Ovary (tissue), 3 donors: Measurements from ENCODE around the gene CNRIP1.

Source experiments
- EP300 ChIP-seq: sonication (generic); formaldehyde crosslinking; IDR thresholded peaks from one replicate; pipeline ENCODE4 v1.6.1; 2017; ENCODE audit warnings: antibody characterized with exemption
- POLR2A ChIP-seq: fragments of 450-650 bp; IDR thresholded peaks from one replicate; pipeline ENCODE4 v1.6.1; 2017; ENCODE audit warnings: antibody characterized with exemption, mild to moderate bottlenecking, moderate library complexity
- TF ChIP-seq, protein P1 (sequence below), 3 donors: fragments of 450-650 bp in 2 of 3; fragments of 200-600 bp in 1 of 3; IDR thresholded peaks; one replicate each; pipeline versions ENCODE4 v1.5.1 to v1.8.0; 2016 to 2022; ENCODE audit warnings: antibody characterized with exemption in 3 of 3, mild to moderate bottlenecking in 1 of 3
- donor health status: DM: no; HTN: no; CAD: no.

DNA sequence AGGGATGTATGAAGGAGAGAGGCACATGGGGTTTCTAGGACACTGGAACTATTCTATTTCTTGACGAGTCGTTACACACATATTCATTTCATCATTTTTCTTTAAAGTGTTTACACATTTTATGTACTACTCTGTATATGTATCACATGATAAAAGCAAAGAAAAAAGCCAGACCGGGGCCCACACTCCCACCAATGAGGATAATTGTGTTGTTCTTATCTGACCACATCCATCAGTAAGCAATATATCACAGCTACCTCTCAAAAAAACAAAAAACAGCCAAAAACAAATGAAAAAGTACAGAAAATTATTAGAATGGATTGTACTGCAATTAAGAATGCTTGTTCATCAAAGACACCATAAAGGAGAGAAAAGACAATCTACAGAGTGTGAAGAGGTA lies 14.2 kb upstream of the CNRIP1 start:
- TF ChIP-seq, protein P1, sequence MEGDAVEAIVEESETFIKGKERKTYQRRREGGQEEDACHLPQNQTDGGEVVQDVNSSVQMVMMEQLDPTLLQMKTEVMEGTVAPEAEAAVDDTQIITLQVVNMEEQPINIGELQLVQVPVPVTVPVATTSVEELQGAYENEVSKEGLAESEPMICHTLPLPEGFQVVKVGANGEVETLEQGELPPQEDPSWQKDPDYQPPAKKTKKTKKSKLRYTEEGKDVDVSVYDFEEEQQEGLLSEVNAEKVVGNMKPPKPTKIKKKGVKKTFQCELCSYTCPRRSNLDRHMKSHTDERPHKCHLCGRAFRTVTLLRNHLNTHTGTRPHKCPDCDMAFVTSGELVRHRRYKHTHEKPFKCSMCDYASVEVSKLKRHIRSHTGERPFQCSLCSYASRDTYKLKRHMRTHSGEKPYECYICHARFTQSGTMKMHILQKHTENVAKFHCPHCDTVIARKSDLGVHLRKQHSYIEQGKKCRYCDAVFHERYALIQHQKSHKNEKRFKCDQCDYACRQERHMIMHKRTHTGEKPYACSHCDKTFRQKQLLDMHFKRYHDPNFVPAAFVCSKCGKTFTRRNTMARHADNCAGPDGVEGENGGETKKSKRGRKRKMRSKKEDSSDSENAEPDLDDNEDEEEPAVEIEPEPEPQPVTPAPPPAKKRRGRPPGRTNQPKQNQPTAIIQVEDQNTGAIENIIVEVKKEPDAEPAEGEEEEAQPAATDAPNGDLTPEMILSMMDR (IDR thresholded peaks at IDR 0.05) = no peak
- no peak for TF ChIP-seq POLR2A
- no peak for TF ChIP-seq EP300
